Stimulated activated CD8-positive, alpha-beta memory T cell treated with anti-CD3 and anti-CD28 coated beads, Interleukin-15, amount 100 ng/mL, for 24 hours (primary cell): Measurements from ENCODE around the gene CPED1.
"Not testable (repeated sequence)": the region's sequence is repeated elsewhere in the genome, so short reads cannot be mapped to it uniquely, and the experiment has no call there.

Source experiments
- DNase-seq: peaks from one replicate; pipeline ENCODE4 v3.0.0-alpha.2; 2020; ENCODE audit warnings: low read depth

CPED1 gene

GRCh38 chr7:121097577-121097976, 109.1 kb downstream of the CPED1 start:
- no peak for DNase-seq

GRCh38 chr7:121099572-121099971, 111.1 kb downstream of the CPED1 start:
- DNase-seq: no peak

GRCh38 chr7:121101083-121101482, 112.6 kb downstream of the CPED1 start:
- no peak for DNase-seq

GRCh38 chr7:121101621-121102020, 113.1 kb downstream of the CPED1 start:
- DNase-seq: no peak

GRCh38 chr7:121102619-121103018, 114.1 kb downstream of the CPED1 start:
- no peak for DNase-seq

GRCh38 chr7:121103086-121103485, 114.6 kb downstream of the CPED1 start:
- no peak for DNase-seq

- no peak for DNase-seq
Measured at GRCh38 chr7:121103579-121103978, 115.1 kb downstream of the CPED1 start.

- DNase-seq: no peak
Measured at GRCh38 chr7:121105262-121105661, 116.8 kb downstream of the CPED1 start.

GRCh38 chr7:121107923-121108498, 119.5 kb downstream of the CPED1 start:
- DNase-seq: no peak

GRCh38 chr7:121109145-121109544, 120.6 kb downstream of the CPED1 start:
- no peak for DNase-seq

- DNase-seq: no peak
Measured at GRCh38 chr7:121113288-121113687, 124.8 kb downstream of the CPED1 start.

- no peak for DNase-seq
Measured at GRCh38 chr7:121116396-121116795, 127.9 kb downstream of the CPED1 start.

- no peak for DNase-seq
Measured at GRCh38 chr7:121119047-121119446, 130.5 kb downstream of the CPED1 start.

GRCh38 chr7:121123032-121123431, 134.5 kb downstream of the CPED1 start:
- no peak for DNase-seq

- DNase-seq: not testable (repeated sequence)
Measured at GRCh38 chr7:121125454-121125853, 136.9 kb downstream of the CPED1 start.

- DNase-seq: no peak
Measured at GRCh38 chr7:121126201-121126600, 137.7 kb downstream of the CPED1 start.

- no peak for DNase-seq
Measured at GRCh38 chr7:121126801-121127534, 138.5 kb downstream of the CPED1 start.

GRCh38 chr7:121132940-121133339, 144.4 kb downstream of the CPED1 start:
- no peak for DNase-seq

GRCh38 chr7:121133444-121133843, 144.9 kb downstream of the CPED1 start:
- DNase-seq: no peak

- DNase-seq: no peak
Measured at GRCh38 chr7:121137580-121137979, 149.1 kb downstream of the CPED1 start.

GRCh38 chr7:121138262-121138933, 149.9 kb downstream of the CPED1 start:
- no peak for DNase-seq

GRCh38 chr7:121139427-121139826, 150.9 kb downstream of the CPED1 start:
- DNase-seq: no peak

GRCh38 chr7:121140790-121141189, 152.3 kb downstream of the CPED1 start:
- no peak for DNase-seq
